Neural crest cell (in vitro differentiated cells): ENCODE data around the gene ANKS4B. TPM values are rescaled to one million over a fixed set of nuclear protein-coding genes. Genes with fewer than 3 reads are reported as not detected.
"Not testable (repeated sequence)": the region's sequence is repeated elsewhere in the genome, so short reads cannot be mapped to it uniquely, and the experiment has no call there.

Experiments used
- DNase-seq: peaks from one replicate; pipeline ENCODE4 v3.0.0; 2021; ENCODE audit warnings: low read depth, mixed read lengths, low spot score
- H3K27ac Mint-ChIP-seq: one replicate; pipeline ENCODE4 v1.8.0; 2021; ENCODE audit warnings: mild to moderate bottlenecking, mixed read lengths; ENCODE audit not compliant: unreplicated experiment
- H3K27me3 Mint-ChIP-seq: 2 replicates; pipeline ENCODE4 v1.8.0; 2021; ENCODE audit warnings: low read depth, mild to moderate bottlenecking, mixed read lengths
- H3K36me3 Mint-ChIP-seq: 2 replicates; pipeline ENCODE4 v1.8.0; 2021; ENCODE audit warnings: low read depth, mild to moderate bottlenecking, mixed read lengths
- H3K4me1 Mint-ChIP-seq: 2 replicates; pipeline ENCODE4 v1.8.0; 2021; ENCODE audit warnings: mixed read lengths
- H3K4me3 Mint-ChIP-seq: one replicate; pipeline ENCODE4 v1.8.0; 2021; ENCODE audit warnings: mild to moderate bottlenecking, mixed read lengths
- H3K9me3 Mint-ChIP-seq: 2 replicates; pipeline ENCODE4 v1.8.0; 2021; ENCODE audit warnings: mixed read lengths
- total RNA-seq: library from RNA; stranded (reverse); gene quantifications from 2 replicates; pipeline ENCODE4 v1.2.1, GENCODE V29; 2021
- TF ChIP-seq, protein P1 (sequence below): fragments of 200-600 bp; sonication (generic); conservative IDR thresholded peaks from 2 replicates; pipeline ENCODE4 v1.5.0; 2021; ENCODE audit warnings: antibody characterized with exemption, mild to moderate bottlenecking

ANKS4B gene
- total RNA-seq, 1 donor from 2014 or later, result not detected

DNA sequence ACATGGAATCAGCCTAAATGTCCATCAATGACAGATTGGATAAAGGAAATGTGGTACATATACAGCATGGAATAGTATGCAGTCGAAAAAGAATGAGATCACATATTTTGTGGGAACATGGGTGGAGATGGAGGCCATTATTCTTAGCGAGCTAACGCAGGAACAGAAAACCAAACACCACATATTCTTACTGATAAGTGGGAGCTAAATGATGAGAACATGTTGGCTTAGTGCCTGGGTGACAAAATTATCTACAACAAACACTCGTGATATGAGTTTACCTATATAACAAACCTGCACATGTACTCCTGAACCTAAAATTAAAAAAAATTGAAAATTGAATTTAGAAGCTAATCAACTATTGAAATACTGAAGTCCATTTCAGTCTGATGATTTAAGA, 6.1 kb downstream of the ANKS4B start:
- H3K4me1 Mint-ChIP-seq, result no peaks in the 10 kb centered on the region
- H3K36me3 Mint-ChIP-seq, result no peaks in the 10 kb centered on the region
- no peak overlapping the region for H3K4me3 Mint-ChIP-seq

DNA sequence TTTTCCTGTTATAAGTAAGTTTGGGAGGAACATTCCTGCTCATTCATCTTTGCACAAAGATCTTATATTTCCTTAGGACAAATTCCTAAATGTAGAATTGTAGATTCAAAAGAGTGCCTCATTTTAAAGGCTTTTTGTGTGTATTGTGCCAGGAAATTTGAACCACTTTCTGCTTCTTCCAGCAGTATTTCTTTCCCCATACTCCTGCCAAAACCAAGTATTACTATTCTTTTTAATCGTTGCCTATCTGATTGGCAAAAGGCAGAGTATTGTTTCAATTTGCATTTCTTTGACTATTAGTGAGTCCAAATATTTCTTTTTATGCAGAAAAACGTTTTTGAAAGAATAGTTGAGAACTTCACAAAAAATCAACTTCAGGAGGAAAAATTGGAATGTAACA, 9.3 kb downstream of the ANKS4B start:
- Mint-ChIP-seq H3K27ac (no peak overlapping the region), H3K27me3 (no peaks in the 10 kb centered on the region), H3K4me3 (no peak overlapping the region), H3K9me3 (peaks cover 3% of the 10 kb centered on the region), H3K36me3 (no peaks in the 10 kb centered on the region), H3K4me1 (peaks cover 4% of the 10 kb centered on the region)
- TF ChIP-seq, protein P1, sequence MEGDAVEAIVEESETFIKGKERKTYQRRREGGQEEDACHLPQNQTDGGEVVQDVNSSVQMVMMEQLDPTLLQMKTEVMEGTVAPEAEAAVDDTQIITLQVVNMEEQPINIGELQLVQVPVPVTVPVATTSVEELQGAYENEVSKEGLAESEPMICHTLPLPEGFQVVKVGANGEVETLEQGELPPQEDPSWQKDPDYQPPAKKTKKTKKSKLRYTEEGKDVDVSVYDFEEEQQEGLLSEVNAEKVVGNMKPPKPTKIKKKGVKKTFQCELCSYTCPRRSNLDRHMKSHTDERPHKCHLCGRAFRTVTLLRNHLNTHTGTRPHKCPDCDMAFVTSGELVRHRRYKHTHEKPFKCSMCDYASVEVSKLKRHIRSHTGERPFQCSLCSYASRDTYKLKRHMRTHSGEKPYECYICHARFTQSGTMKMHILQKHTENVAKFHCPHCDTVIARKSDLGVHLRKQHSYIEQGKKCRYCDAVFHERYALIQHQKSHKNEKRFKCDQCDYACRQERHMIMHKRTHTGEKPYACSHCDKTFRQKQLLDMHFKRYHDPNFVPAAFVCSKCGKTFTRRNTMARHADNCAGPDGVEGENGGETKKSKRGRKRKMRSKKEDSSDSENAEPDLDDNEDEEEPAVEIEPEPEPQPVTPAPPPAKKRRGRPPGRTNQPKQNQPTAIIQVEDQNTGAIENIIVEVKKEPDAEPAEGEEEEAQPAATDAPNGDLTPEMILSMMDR, result no peak
- no peak for DNase-seq

More for the DNA sequence above, 6.1 kb downstream of the ANKS4B start:
- Mint-ChIP-seq H3K27me3 (peaks cover 7% of the 10 kb centered on the region), H3K27ac (no peak overlapping the region), H3K9me3 (peaks cover 3% of the 10 kb centered on the region)
- no peak for DNase-seq
- TF ChIP-seq, protein P1, result no peak

DNA sequence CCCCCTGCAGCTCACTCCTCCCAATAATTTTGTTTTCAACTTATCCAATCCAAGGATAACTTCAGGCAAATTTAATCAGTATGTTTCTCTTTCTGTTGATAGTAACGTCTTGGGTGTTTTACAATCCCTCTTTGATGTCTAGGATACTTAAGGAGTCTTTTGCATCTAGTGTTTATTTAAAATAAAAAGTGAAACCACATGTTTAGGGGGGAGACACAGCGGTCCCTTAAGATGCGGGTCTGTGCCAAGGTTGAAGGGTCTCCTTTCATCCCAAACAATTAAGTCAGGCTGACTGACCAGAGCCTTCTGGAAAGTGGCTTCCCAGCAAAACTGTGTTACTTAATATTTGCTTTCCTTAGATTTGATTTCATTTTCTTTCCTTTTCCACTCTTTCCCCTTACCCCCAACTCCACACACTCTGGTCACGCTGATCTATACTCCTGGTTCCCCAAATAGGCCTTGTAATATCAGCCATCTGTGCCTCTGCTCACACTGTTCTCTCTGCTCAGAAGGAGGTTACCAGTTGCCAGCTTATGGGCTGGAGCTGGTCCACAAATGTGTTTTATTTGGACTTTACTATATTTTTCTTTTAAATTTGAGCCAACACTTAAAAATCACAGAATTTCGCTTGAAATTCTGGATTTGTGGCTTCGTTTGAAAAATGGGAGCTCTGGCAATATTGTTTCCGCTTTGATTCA, 11.2 kb downstream of the ANKS4B start:
- H3K27ac Mint-ChIP-seq, result no peak overlapping the region
- DNase-seq, result no peak
- peaks cover 4% of the 10 kb centered on the region for H3K4me1 Mint-ChIP-seq
- H3K27me3 Mint-ChIP-seq, result peaks cover 1% of the 10 kb centered on the region
- TF ChIP-seq, protein P1, result no peak
- peaks cover 3% of the 10 kb centered on the region for H3K9me3 Mint-ChIP-seq
- no peaks in the 10 kb centered on the region for H3K36me3 Mint-ChIP-seq
- no peak overlapping the region for H3K4me3 Mint-ChIP-seq

DNA sequence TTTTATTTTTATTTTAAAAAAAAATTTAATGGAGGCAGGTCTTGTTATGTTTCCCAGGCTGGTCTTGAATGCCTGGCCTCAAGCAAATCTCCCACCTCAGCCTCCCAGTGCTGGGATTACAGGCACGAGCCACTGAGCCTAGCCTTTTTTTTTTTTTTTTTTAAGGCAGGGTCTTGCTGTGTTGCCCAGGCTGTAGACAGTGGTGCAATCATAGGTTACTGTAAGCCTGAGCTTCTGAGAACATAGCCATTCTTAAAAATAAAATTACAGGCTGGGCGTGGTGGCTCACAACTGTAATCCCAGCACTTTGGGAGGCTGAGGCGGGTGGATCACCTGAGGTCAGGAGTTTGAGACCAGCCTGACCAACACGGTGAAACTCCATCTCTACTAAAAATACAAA, 14.7 kb downstream of the ANKS4B start:
- not testable (repeated sequence) for H3K27ac Mint-ChIP-seq, H3K36me3 Mint-ChIP-seq, DNase-seq

DNA sequence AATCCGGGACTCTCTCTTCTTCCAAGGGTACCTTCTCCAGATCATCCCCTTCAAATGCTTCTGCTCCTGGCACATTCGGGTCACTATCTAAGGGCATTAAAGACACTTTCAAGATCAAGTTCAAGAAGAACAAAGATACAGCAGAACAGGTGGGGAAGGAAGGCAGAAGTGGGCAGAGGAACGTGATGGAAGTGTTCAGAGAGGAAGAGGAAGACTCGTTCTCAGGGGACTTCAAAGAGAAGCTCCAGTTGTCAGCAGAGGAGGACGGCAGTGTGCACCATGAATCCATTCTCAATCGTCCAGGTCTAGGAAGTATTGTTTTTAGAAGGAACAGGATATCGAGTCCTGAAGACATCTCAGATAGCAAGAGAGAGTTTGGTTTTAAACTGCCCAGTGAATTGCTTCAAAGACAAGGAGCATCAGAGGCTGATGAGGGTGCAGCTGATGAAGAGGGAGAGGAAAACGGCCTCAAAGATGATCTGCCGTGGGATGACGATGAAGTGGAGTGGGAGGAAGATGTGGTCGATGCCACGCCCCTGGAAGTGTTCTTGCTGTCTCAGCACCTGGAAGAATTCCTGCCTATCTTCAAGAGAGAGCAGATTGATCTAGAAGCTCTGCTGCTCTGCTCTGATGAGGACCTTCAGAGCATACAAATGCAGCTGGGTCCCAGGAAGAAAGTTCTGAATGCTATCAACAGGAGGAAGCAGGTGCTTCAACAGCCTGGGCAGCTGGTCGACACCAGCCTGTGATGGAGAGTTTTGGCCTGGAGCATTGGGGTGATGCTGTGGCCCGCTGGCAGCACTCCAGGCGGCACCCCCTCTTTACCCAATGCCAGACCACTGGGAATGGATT, 16.8 kb downstream of the ANKS4B start:
- peaks cover 22% of the 10 kb centered on the region for H3K27me3 Mint-ChIP-seq
- no peaks in the 10 kb centered on the region for H3K9me3 Mint-ChIP-seq
- no peak for DNase-seq
- H3K4me3 Mint-ChIP-seq, result no peak overlapping the region
- TF ChIP-seq, protein P1, result no peak
- H3K4me1 Mint-ChIP-seq, result no peaks in the 10 kb centered on the region
- no peak overlapping the region for H3K27ac Mint-ChIP-seq
- no peaks in the 10 kb centered on the region for H3K36me3 Mint-ChIP-seq

More for the DNA sequence above, 14.7 kb downstream of the ANKS4B start:
- H3K9me3 Mint-ChIP-seq, H3K4me3 Mint-ChIP-seq, H3K4me1 Mint-ChIP-seq: not testable (repeated sequence)
- peaks cover 12% of the 10 kb centered on the region for H3K27me3 Mint-ChIP-seq

- Mint-ChIP-seq H3K9me3 (no peaks in the 10 kb centered on the region), H3K27me3 (peaks cover 23% of the 10 kb centered on the region), H3K4me3 (no peak overlapping the region), H3K4me1 (no peaks in the 10 kb centered on the region), H3K27ac (no peak overlapping the region), H3K36me3 (no peaks in the 10 kb centered on the region)
- no peak for DNase-seq
- TF ChIP-seq, protein P1, result no peak
Observed at GRCh38 chr16:21253470-21253869, 20.0 kb downstream of the ANKS4B start.
